ENCODE measurements around the gene CAMK1D.

CAMK1D gene

GRCh38 chr10:12559578-12560178 lies 210.3 kb downstream of the CAMK1D start:
- no peaks in the 10 kb centered on the region for H4K20me1 ChIP-seq (ENCODE audit: insufficient read depth, low read length)
- no peak overlapping the region for H3K4me3 ChIP-seq (ENCODE audit: low read depth, low read length, poor library complexity, severe bottlenecking)
- no peaks in the 10 kb centered on the region for H3K9me2 ChIP-seq (ENCODE audit: low read depth, low read length)
- H3K36me3 ChIP-seq (ENCODE audit: insufficient read depth, low read length), result no peaks in the 10 kb centered on the region
- TF ChIP-seq EZH2 (IDR thresholded peaks at IDR 0.05; ENCODE audit: borderline replicate concordance, low read length) (no peak), CTCF (IDR thresholded peaks at IDR 0.05; ENCODE audit: low read length) (no peak)
- H3K4me1 ChIP-seq (ENCODE audit: insufficient read depth, low read length, severe bottlenecking), result no peaks in the 10 kb centered on the region
- no peak overlapping the region for H3K9ac ChIP-seq (ENCODE audit: low read length)
- H2AFZ ChIP-seq (ENCODE audit: low read length), result no peak overlapping the region
- no peak overlapping the region for H3K4me2 ChIP-seq (ENCODE audit: low read length)
- no peak overlapping the region for H3K27ac ChIP-seq (ENCODE audit: low read depth, low read length, poor library complexity, severe bottlenecking)
- H3K9me3 ChIP-seq (ENCODE audit: low read length), result no peaks in the 10 kb centered on the region
- no peaks in the 10 kb centered on the region for H3K27me3 ChIP-seq (ENCODE audit: insufficient read depth, low read length)
- H3K79me2 ChIP-seq (ENCODE audit: insufficient read depth, low read length), result no peaks in the 10 kb centered on the region
- no peaks in the 10 kb centered on the region for H3F3A ChIP-seq (ENCODE audit: insufficient read depth, low read length)

GRCh38 chr10:12561307-12561706 lies 212.0 kb downstream of the CAMK1D start:
- Histone ChIP-seq H2AFZ (ENCODE audit: low read length) (no peak overlapping the region), H3K27ac (ENCODE audit: low read depth, low read length, poor library complexity, severe bottlenecking) (no peak overlapping the region), H4K20me1 (ENCODE audit: insufficient read depth, low read length) (no peaks in the 10 kb centered on the region), H3K36me3 (ENCODE audit: insufficient read depth, low read length) (no peaks in the 10 kb centered on the region), H3K4me2 (ENCODE audit: low read length) (no peak overlapping the region), H3K4me1 (ENCODE audit: insufficient read depth, low read length, severe bottlenecking) (no peaks in the 10 kb centered on the region), H3K9me3 (ENCODE audit: low read length) (no peaks in the 10 kb centered on the region), H3K4me3 (ENCODE audit: low read depth, low read length, poor library complexity, severe bottlenecking) (no peak overlapping the region), H3K79me2 (ENCODE audit: insufficient read depth, low read length) (no peaks in the 10 kb centered on the region), H3K9me2 (ENCODE audit: low read depth, low read length) (no peaks in the 10 kb centered on the region), H3K27me3 (ENCODE audit: insufficient read depth, low read length) (no peaks in the 10 kb centered on the region), H3K9ac (ENCODE audit: low read length) (no peak overlapping the region), H3F3A (ENCODE audit: insufficient read depth, low read length) (no peaks in the 10 kb centered on the region)
- TF ChIP-seq CTCF (IDR thresholded peaks at IDR 0.05; ENCODE audit: low read length), result no peak
- TF ChIP-seq EZH2 (IDR thresholded peaks at IDR 0.05; ENCODE audit: borderline replicate concordance, low read length), result no peak

- Histone ChIP-seq H3K9me2 (ENCODE audit: low read depth, low read length) (no peaks in the 10 kb centered on the region), H2AFZ (ENCODE audit: low read length) (no peak overlapping the region), H3F3A (ENCODE audit: insufficient read depth, low read length) (no peaks in the 10 kb centered on the region), H3K36me3 (ENCODE audit: insufficient read depth, low read length) (no peaks in the 10 kb centered on the region), H4K20me1 (ENCODE audit: insufficient read depth, low read length) (no peaks in the 10 kb centered on the region), H3K79me2 (ENCODE audit: insufficient read depth, low read length) (no peaks in the 10 kb centered on the region), H3K4me3 (ENCODE audit: low read depth, low read length, poor library complexity, severe bottlenecking) (no peak overlapping the region), H3K9me3 (ENCODE audit: low read length) (no peaks in the 10 kb centered on the region), H3K4me2 (ENCODE audit: low read length) (no peak overlapping the region), H3K27me3 (ENCODE audit: insufficient read depth, low read length) (no peaks in the 10 kb centered on the region), H3K4me1 (ENCODE audit: insufficient read depth, low read length, severe bottlenecking) (no peaks in the 10 kb centered on the region), H3K27ac (ENCODE audit: low read depth, low read length, poor library complexity, severe bottlenecking) (no peak overlapping the region), H3K9ac (ENCODE audit: low read length) (no peak overlapping the region)
- TF ChIP-seq CTCF (IDR thresholded peaks at IDR 0.05; ENCODE audit: low read length) (no peak), EZH2 (IDR thresholded peaks at IDR 0.05; ENCODE audit: borderline replicate concordance, low read length) (no peak)
Measured at GRCh38 chr10:12561720-12562119, 212.4 kb downstream of the CAMK1D start.
